Measurements from ENCODE around the gene MED25.
"Not testable (repeated sequence)": the region's sequence is repeated elsewhere in the genome, so short reads cannot be mapped to it uniquely, and the experiment has no call there.

Gene MED25

GRCh38 chr19:49818649-49819370 is 721 bp downstream of the MED25 start:
- no peak for DNase-seq

DNA sequence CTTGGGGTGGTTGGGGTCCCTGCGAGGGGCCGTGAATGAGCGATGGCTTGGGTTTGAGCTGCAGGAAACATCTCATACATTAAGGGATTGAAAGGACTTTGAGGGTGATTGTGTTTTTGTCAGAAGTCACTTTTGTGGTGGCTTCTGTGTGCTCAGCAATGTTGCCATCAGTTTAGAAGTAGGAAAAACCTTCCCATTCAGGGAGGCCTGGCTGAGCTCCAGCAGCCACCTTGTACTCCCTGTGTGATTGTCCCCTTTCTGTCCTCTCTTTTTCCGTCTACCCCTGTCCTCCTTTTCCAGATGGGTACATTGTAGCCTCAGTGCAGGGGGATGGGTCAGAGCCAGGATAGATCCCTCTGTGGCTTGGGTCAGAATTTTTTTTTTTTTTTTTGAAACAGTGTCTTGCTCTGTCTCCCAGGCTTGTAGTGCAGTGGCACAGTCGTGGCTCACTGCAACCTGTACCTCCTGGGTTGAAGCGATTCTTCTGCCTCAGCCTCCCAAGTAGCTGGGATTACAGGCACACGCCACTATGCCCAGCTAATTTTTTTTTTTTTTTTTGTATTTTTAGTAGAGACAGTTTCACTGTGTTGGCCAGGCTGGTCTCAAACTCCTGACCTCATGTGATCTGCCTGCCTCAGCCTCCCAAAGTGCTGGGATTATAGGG is 1.5 kb downstream of the MED25 start:
- not testable (repeated sequence) for DNase-seq

DNA sequence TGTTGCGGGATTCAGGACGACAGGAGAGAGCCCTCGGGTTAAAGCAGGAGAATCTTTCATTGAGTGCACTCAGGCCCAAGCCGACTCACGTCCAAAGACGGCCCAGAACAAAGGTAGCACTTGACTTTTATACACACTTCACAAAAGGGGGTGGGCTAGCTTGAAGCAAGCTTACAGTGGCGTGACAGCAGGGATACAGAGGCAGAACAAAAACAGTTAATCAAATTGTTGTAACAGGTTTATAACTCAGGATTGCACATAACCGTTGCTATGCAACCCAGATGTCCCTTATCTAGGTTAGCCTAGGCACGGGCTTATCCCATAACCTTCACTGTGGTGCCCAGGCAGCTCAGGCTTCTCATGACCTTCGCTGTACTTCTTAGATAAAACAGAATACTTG is 2.0 kb downstream of the MED25 start:
- no peak for DNase-seq

GRCh38 chr19:49823472-49823871 is 5.4 kb downstream of the MED25 start:
- DNase-seq = no peak

- no peak for DNase-seq
These were observed 6.6 kb downstream of the MED25 start for GRCh38 chr19:49824662-49825061.

DNA sequence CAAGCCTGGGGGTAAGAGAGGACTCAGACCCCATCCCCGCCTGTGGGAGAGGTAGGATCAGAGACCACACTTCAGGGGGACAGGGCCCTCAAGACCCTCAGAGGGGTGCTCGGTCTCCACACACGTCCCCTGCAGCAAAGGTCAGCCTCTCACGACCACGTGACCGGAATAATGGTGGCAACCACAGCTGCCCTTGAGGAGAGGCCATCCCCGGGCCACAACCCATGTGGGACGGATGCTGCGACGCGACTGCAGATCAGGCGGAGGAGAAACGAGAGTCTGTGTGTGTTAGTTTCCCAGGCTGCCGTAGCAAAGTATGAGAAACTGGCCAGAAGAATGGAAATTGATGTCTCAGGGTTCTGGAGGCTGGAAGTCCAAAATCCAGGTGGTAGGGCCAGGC is 8.9 kb downstream of the MED25 start:
- no peak for DNase-seq

GRCh38 chr19:49829200-49829599 is 11.1 kb downstream of the MED25 start:
- no peak for DNase-seq

- DNase-seq = no peak
These were observed 11.6 kb downstream of the MED25 start for GRCh38 chr19:49829721-49830120.

DNA sequence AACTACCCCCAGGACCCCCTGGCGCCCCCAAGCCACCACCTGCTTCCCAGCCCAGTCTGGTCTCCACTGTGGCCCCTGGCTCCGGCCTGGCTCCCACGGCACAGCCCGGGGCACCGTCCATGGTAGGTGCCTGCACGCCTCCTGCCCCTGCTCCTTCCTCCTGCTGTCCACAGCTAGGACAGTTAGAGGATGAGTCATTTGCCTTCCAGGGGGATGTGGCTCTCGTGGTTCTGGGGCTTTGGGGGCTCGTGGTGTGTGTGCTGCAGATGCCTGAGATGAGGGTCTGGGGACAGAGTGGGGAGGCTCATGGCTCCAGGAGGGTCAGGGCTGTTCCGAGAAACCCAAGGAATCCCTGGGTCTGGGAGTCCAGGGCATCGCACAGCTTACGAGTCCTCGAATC is 12.7 kb downstream of the MED25 start:
- DNase-seq = no peak

GRCh38 chr19:49831592-49831991 is 13.5 kb downstream of the MED25 start:
- no peak for DNase-seq

DNA sequence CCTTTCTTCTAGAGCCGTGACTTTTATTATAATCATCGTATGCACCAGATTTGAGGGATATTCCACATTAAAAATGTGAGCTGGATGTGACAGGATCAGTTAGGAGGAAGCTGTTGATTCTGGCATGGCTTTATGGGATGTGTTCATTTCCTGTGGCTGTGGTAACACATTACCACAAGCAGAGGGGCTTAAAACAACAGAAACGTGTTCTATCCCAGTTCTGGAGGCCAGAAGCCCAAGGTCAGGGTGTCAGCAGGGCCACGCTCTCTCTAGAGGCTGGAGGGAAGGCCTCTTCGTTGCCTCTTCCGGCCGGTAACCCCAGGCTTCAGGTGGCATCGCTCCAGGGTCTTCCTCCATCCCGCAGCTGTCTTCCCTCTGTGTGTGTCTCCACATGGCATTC is 14.5 kb downstream of the MED25 start:
- no peak for DNase-seq

DNA sequence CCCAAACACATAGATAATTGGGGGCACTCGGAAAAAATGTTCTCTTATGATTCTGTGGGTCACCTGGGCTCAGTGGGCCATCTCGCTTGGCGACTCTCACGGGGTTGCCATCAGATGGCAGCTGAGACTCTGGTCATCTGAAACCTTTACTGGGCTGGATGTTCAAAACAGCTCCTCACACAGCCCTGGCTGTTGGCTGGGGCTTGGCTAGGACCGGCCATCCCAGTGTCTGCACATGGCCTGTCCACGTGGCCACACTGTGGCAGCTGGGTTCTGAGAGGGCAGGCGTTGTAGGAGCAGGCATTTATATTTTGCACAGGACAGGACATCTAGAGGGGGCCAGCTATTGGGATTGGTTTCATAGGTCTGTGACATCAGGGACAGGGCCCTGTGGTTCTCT is 15.5 kb downstream of the MED25 start:
- no peak for DNase-seq

GRCh38 chr19:49835562-49835961 is 17.5 kb downstream of the MED25 start:
- no peak for DNase-seq

DNA sequence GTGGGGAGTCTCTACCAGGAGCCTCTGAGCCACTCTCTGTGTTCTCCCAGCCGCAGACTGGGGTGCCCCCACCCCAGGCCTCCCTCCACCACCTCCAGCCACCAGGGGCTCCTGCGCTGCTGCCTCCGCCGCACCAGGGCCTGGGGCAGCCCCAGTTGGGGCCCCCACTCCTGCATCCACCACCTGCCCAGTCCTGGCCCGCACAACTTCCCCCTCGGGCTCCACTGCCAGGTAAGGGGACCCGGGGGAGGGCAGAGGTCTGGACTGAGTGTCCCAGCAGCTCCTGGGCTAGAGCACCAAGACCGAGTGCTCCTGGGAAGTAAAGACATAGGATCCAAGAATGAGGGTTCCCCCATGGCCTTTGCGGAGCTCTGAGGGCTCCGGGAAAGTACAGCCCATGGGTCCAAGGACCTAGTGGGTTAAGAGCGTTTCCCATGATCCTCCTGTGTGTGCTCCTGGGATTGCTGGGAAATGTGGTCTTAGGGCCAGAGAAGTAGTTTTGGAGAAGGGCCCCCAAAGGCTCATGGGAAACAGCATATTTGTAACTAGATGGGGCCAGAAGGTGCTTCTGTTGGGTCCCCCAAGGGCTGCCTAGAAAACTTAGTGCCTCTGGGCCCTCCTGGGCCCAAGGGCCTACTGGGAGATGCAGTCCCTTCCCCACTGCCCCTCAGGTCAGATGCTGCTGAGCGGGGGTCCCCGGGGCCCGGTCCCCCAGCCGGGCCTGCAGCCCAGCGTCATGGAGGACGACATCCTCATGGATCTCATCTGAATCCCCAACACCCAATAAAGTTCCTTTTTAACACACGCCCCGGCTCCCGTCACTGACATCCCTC is 18.3 kb downstream of the MED25 start:
- DNase-seq = no peak

- DNase-seq = no peak
These were observed 18.9 kb downstream of the MED25 start for GRCh38 chr19:49837009-49837310.

DNA sequence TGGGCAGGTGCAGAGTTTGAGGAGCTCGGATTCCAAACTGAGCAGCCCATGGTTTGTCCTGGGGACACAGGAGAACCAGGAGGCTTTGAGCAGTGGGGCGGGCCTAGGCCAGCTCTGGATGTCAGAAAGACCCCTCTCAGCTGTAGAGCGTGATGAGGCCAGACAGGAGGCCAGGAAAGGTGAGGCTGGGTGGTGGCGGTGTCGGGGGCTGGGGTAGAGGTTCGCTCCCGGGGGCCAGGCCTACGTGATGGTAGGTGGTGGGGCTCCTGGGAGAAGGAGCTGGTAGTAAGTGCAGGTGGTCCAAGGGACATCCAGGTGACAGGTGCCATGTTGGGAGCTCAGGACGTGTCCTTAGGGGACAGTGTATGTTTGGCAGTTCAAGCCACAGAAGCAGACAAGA is 19.3 kb downstream of the MED25 start:
- no peak for DNase-seq

DNA sequence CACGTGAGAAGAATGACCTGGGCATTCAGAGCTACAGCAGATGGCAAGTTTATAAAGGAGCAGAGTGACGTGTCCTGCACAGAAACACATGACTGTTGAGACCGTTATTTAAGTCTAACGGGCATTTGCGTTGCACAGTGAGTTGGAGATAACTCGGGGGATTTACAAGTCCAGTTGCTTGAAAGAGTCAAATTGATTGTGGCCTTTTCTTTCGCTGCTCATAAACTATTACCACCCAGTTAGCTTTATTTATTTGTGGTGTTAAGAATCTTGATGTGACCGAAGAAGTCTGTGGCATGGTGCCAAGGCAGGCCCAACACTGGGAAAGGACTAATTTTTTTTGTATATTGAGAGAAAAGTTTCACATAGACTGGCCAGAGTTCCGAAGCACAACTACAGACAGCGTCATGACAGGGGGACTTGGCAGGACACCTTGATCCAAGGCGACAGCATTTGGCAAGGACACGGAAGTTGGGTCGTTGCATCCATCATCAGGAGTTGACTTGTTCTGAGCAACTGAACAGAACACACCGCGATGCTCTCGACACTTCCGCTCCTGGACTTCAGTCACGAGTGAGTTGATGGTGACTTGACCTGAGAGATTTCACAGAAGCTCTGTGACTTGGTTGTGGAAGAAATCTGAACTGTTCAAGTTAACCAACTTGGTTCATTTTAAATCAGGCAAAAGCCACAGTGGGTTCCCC is 20.9 kb downstream of the MED25 start:
- no peak for DNase-seq

GRCh38 chr19:49839713-49840112 is 21.6 kb downstream of the MED25 start:
- no peak for DNase-seq

DNA sequence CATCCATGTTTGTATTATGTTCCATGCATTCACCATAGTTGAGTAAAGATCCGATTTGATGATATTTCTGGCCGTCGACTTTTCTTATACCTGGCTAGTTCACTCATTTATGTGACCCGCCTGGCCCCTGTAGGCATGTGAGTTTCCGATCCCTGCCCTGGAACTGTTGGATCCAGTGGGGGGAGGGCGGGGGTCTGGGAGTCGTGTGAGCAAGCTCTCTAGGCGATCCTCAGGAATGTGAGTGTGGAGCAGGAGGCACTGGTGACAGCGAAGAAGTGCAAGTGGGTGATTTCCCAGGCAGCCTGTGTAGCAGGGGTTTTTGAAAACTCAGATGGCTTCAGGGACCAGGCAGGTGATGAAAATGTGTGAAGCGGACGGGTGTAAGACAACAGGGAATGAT is 22.2 kb downstream of the MED25 start:
- DNase-seq = no peak

GRCh38 chr19:49840736-49841249 is 22.7 kb downstream of the MED25 start:
- DNase-seq = no peak

- DNase-seq = no peak
These were observed 25.2 kb downstream of the MED25 start for GRCh38 chr19:49843265-49843664.

DNA sequence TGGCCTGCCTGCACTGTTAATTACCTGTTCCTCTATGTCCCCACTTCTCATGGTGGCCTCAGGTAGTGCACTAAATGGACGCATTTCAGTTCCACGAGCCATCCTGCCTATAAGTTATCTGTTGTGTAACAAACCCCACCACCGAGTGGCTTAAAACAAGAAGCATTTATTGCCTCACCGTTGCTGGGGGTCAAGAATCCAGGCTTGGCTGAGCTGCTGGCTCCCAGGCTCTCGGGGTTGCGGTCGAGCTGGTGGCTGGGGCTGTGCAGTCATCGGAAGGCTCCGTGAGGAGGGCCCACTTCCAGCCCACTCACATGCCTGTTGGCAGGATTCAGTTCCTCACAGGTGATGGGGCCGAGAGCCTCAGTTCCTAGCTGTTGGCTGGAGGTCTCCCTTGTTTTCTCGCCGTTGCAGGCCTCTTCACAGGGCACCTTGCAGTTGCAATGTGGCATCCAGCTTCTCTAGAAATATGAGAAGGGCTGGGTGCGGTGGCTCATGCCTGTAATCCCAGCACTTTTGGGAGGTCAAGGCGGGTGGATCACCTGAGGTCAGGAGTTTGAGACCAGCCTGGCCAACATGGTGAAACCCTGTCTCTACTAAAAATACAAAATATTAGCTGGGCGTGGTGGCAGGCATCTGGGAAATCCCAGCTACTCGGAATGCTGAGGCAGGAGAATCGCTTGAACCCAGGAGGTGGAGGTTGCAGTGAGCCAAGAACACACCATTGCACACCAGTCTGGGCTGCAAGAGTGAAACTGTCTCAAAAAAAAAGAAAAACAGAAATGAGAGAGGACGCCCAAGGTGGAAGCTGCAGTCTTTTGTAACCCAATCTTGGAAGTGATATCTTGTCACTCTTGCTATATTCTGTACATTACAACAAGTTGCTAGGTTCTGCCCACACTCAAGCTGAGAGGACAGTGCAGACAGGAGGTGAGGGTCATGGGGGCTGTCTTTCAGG is 26.3 kb downstream of the MED25 start:
- no peak for DNase-seq
